HG02763 (cell line): ENCODE data around the gene DZIP1L.
A peak's percentile ranks its signal among the peaks of the same experiment; 100 is the strongest.
"Not testable (repeated sequence)": the region's sequence is repeated elsewhere in the genome, so short reads cannot be mapped to it uniquely, and the experiment has no call there.

Experiments
- ATAC-seq: cut with Tn5 transposase; IDR thresholded peaks from one replicate; pipeline ENCODE4 v1.9.1; 2021; ENCODE audit warnings: mild to moderate bottlenecking, moderate library complexity; ENCODE audit not compliant: unreplicated experiment

The DZIP1L gene, protein sequence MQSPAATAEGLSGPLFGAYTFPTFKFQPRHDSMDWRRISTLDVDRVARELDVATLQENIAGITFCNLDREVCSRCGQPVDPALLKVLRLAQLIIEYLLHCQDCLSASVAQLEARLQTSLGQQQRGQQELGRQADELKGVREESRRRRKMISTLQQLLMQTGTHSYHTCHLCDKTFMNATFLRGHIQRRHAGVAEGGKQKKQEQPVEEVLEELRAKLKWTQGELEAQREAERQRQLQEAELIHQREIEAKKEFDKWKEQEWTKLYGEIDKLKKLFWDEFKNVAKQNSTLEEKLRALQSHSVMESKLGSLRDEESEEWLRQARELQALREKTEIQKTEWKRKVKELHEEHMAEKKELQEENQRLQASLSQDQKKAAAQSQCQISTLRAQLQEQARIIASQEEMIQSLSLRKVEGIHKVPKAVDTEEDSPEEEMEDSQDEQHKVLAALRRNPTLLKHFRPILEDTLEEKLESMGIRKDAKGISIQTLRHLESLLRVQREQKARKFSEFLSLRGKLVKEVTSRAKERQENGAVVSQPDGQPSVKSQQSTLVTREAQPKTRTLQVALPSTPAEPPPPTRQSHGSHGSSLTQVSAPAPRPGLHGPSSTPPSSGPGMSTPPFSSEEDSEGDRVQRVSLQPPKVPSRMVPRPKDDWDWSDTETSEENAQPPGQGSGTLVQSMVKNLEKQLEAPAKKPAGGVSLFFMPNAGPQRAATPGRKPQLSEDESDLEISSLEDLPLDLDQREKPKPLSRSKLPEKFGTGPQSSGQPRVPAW

DNA sequence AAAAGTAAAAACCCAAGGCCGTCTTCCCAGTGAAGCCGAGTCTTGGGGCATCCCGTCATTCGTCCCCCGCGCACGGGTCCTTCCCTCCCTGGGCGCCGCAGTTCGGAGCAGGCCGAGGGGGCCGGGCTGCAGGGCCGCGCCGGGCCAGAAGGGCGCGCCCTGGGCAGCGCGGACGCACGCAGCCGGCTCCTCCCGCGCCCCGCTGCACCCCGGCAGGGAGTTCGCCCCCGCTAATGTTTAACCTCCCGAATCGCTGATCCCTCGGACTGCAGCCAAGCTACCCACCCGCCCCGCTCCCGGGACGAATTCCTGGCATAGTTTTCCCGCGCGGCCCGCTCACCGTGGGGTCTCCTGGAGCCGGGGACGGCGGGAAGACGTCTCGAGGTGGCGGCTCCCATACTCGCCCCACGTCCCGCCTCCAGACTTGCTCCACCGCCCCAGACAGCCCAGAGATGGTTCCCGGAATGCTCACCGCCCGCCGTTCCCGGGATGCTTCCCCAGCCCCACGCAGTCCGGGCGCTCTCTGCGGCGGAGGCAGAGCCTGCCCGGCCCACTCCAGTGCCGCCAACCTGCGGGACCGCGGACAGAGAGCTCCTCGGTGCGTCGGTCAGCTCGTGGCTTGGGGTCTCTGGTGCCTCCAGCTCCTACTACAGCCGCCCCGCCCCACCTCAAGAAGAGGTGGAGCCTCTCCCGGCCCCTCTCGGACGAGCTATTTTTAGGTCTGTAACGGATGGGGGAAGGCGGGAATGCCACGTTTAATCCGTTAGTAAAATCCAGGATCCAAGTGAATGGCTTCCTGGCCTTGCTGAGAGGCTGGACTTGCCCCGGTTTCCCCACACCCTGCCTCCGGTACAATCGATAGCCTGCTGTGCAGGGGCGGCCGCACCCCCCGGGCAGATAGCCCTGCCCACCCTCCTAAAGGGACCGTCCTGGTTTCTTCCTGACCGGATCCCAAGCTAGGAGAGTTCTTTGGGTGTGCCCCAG, at the start of gene DZIP1L:
Gene DZIP1L (minus strand): TSS at position 621 of the 984 bp plus-strand sequence. CDS start 11,637 bp downstream, outside the sequence.
- peak; percentile 86 for ATAC-seq

- ATAC-seq: no peak
Observed at GRCh38 chr3:138165061-138165460, 49.7 kb upstream of the DZIP1L start.

GRCh38 chr3:138157743-138158142, 42.3 kb upstream of the DZIP1L start:
- no peak for ATAC-seq

DNA sequence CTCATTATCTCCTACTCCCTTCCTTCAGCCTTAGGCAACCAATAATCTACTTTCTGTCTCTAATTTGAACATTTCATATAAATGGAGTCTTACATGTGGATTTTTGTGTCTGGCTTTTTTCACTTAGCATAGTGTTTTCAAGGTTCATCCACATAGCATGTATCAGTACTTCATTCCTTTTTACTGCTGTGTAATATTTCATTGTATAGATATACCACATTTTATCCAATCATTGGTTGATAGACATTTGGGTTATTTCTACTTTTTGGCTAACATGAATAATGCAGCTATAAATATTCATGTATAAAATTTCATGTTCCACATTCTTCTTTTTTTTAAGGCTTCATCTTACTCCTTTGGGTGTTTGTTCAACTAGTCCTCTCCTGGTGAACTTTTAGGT, 39.1 kb upstream of the DZIP1L start:
- no peak for ATAC-seq

- no peak for ATAC-seq
Observed at GRCh38 chr3:138148503-138148902, 33.1 kb upstream of the DZIP1L start.

DNA sequence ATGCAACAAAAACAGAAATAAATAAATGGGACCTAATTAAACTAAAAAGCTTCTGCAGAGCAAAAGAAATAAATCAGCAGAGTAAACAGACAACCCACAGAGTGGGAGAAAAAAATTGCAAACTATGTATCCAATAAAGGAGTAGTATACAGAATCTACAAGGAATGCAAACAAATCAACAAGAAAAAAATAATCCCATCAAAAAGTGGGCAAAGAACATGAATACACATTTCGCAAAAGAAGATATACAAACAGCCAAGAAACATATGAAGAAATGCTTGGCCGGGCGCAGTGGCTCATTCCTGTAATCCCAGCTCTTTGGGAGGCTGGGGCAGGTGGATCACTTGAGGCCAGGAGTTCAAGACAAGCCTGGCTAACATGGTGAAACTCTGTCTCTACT, 26.8 kb upstream of the DZIP1L start:
- ATAC-seq: not testable (repeated sequence)

- no peak for ATAC-seq
Observed at GRCh38 chr3:138140940-138141339, 25.5 kb upstream of the DZIP1L start.

DNA sequence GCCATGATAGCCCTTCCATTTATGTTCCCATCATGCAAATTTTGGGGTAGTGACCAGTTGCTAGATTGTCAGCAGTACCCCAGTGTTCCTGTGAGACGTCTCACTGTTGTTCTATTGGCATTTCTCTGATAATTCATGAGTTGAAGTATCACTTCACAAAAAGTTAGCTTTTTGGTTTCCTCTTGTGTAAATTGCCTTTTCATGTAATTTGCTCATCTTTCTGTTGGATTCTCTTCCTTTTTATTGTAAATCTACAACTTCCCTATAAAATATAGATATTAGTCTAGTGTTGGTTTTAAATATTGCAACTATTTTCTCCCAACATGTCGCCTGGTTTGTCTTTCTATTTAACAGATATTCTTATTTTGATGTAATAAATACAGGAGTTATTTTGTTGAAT, 24.3 kb upstream of the DZIP1L start:
- ATAC-seq: no peak

DNA sequence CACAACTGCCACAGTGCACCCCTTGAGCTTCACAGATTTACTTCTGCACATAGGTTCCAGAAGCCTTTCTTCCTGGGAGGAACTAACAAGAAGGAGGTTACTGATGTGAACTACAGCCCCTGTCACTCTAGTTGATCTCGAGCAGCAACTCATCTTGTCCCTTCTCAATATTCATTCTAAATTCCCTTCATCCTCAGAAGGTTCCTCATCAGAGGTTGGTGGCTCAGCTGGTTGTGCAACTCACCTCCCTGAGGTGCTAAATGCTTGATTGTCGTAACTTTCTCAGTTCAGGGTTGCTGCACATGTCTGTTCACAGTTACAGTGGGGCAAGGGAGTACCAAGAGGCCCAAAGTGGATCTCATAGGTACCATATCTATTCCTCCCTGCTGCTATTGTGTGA, 22.5 kb upstream of the DZIP1L start:
- ATAC-seq: no peak

- no peak for ATAC-seq
Observed at GRCh38 chr3:138136201-138136600, 20.8 kb upstream of the DZIP1L start.

GRCh38 chr3:138135833-138136194, 20.4 kb upstream of the DZIP1L start:
- ATAC-seq: no peak

GRCh38 chr3:138135146-138135832, 19.9 kb upstream of the DZIP1L start:
- ATAC-seq: no peak

DNA sequence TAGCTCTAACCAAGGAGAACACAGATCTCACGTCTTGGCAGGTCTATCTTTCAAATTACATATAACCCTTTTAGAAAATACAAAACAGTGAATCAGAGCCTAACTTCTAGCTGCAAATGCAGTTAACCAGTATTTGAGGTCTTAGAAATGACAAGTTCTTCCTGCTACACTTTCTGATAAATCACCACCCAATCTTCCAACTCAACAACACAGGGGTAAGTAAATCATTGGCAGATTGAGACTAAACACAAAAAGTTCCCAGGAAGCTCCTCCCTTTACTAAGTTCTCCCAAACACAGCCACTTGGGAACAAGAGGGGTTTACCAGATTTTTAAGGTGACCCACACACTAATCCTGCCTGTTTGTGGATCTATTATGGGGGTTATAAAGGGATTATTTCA, 16.8 kb upstream of the DZIP1L start, which contains the start of gene A4GNT:
Gene A4GNT (minus strand): TSS at position 152 of the 400 bp plus-strand sequence. CDS start 1,134 bp downstream, outside the sequence.
- ATAC-seq: no peak

GRCh38 chr3:138127636-138128365, 12.4 kb upstream of the DZIP1L start:
- no peak for ATAC-seq

DNA sequence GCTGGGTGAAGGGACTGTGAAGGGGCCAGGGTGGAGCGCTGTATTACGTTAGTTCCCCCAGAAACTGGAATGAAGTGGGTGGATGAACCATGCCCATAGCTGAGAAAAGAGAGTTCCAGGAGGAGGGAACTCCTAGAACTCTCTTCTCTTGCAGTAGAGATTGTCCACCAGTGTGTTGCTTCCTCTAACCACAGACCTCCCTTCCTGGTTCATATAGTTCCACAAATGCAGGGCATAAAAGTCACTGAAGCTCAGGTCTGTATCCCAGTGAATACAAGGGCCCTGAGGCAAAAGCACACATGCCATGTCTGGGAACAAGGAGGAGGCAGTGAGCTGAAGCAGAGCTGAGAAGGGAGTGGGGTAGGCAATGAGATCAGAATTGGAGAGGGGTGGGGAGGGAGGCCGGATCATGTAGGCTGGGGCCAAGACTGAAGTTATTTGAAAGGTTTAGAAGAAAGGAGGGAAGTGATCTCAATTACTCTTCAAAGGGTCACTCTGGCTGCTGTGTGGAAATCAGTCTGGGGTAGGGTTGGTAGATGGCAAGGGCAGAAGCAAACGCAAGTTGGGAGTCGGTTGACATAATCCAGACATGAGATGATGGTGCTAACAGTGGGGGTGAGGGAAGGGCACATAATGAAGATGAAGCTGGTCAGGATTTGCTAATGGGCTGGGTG, 10.3 kb upstream of the DZIP1L start:
- ATAC-seq: no peak

GRCh38 chr3:138124706-138125355, 9.4 kb upstream of the DZIP1L start:
- ATAC-seq: no peak

- no peak for ATAC-seq
Observed at GRCh38 chr3:138124188-138124587, 8.8 kb upstream of the DZIP1L start.

- no peak for ATAC-seq
Observed at GRCh38 chr3:138119423-138119766, 4.0 kb upstream of the DZIP1L start.
